ENCODE data around the gene TSHR. TPM values are rescaled to one million over a fixed set of nuclear protein-coding genes. Genes with fewer than 3 reads are reported as not detected.

TSHR gene
- total RNA-seq, 4 donors from 2014 or later: 0.84 TPM; not detected in 3

DNA sequence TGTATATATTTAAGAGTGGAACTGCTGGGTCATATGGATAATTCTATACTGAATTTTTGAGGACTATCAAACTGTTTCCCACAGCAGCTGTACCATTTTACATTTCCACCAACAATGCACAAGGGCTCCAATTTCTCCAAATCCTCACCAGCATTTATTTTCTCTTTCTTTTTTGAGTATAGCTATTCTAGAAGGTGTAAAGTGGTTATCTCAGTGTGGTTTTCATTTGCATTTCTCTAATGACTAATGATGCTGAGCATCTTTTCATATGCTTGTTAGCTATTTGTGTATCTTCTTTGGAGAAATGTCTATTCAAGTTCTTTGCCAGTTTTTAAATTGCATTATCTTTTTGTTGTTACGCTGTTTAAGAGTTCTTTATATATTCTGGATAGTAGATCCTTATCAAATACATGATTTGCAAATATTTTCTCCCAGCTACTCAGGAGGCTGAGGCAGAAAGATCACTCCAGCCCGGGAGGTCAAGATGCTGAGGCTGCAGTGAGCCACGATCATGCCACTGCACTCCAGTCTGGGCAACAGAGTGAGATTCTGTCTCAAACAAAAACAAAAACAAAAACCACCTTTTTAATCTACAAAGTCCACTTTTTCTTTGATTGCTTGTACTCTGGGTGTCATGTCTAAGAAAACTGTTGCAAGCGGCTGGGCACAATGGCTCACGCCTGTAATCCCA, 232.6 kb downstream of the TSHR start:
- Histone ChIP-seq H3K27me3 (no peaks in the 10 kb centered on the region), H3K36me3 (peaks cover 0 to 48% (median 0%) of the 10 kb centered on the region in 3 donors)
- DNase-seq (ENCODE audit: low spot score in 2 of 2): no peak

DNA sequence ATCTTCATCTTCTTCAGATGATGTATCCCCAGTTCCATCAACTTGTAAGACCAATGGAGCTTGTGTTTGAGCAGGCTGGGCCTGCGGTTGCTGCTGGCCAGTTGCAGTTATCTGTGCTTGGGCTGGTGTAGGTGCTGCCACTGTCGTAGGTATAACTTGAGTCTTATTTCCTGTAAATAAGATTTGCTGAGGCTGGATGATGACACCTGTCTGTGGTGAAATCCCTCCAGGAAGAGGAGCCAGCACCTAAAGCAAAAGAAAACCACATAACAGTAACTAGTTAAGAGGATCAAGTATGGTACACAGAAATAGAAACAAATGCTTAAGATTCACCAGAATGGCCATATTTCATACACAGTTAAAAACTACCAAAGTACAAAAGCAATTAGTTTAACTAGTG, 237.2 kb downstream of the TSHR start:
- Histone ChIP-seq H3K27ac (no peak overlapping the region), H3K4me1 (no peaks in the 10 kb centered on the region), H3K4me3 (no peak overlapping the region), H3K9me3 (no peaks in the 10 kb centered on the region), H3K27me3 (no peaks in the 10 kb centered on the region), H3K36me3 (peaks cover 0 to 80% (median 0%) of the 10 kb centered on the region in 3 donors)
- no peak for DNase-seq (ENCODE audit: low spot score in 2 of 2)
- WGBS, 2 donors: 91 to 94% methylated on average over 2 of the region's 2 CpGs
- no peak for TF ChIP-seq POLR2A (IDR thresholded peaks at IDR 0.05)
- TF ChIP-seq, protein P1, sequence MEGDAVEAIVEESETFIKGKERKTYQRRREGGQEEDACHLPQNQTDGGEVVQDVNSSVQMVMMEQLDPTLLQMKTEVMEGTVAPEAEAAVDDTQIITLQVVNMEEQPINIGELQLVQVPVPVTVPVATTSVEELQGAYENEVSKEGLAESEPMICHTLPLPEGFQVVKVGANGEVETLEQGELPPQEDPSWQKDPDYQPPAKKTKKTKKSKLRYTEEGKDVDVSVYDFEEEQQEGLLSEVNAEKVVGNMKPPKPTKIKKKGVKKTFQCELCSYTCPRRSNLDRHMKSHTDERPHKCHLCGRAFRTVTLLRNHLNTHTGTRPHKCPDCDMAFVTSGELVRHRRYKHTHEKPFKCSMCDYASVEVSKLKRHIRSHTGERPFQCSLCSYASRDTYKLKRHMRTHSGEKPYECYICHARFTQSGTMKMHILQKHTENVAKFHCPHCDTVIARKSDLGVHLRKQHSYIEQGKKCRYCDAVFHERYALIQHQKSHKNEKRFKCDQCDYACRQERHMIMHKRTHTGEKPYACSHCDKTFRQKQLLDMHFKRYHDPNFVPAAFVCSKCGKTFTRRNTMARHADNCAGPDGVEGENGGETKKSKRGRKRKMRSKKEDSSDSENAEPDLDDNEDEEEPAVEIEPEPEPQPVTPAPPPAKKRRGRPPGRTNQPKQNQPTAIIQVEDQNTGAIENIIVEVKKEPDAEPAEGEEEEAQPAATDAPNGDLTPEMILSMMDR (IDR thresholded peaks at IDR 0.05): no peak
- no peak for TF ChIP-seq EP300 (IDR thresholded peaks at IDR 0.05)

More for the DNA sequence above, 232.6 kb downstream of the TSHR start:
- H3K9me3 ChIP-seq: no peaks in the 10 kb centered on the region
- 92 to 93% methylated on average over 5 of the region's 5 CpGs for WGBS, 2 donors
- H3K27ac ChIP-seq: no peak overlapping the region
- TF ChIP-seq POLR2A (IDR thresholded peaks at IDR 0.05) (no peak), EP300 (IDR thresholded peaks at IDR 0.05) (no peak)
- TF ChIP-seq, protein P1 (IDR thresholded peaks at IDR 0.05): no peak
- H3K4me1 ChIP-seq: peaks cover 0 to 13% (median 1%) of the 10 kb centered on the region in 4 donors
- H3K4me3 ChIP-seq: no peak overlapping the region

- Histone ChIP-seq H3K27ac (no peak overlapping the region), H3K4me3 (no peak overlapping the region), H3K36me3 (peaks cover 0 to 75% (median 0%) of the 10 kb centered on the region in 3 donors), H3K9me3 (no peaks in the 10 kb centered on the region), H3K4me1 (no peaks in the 10 kb centered on the region), H3K27me3 (no peaks in the 10 kb centered on the region)
- WGBS, 2 donors: 86 to 88% methylated on average over 3 of the region's 3 CpGs
- DNase-seq (ENCODE audit: low spot score in 2 of 2): no peak
- no peak for TF ChIP-seq EP300 (IDR thresholded peaks at IDR 0.05)
- TF ChIP-seq, protein P1 (IDR thresholded peaks at IDR 0.05): no peak
- no peak for TF ChIP-seq POLR2A (IDR thresholded peaks at IDR 0.05)
Measured at GRCh38 chr14:81193924-81194633, 238.7 kb downstream of the TSHR start.

Other genes with a start within 250 kb of the TSHR start
- 10 to 100 TPM in 3 of 4 donors, 1 to 10 TPM in 1; 7.3 to 13.9 (median 12.5) TPM for gene CEP128, start 13.9 kb upstream of the TSHR start, total RNA-seq

Measured in tibial nerve (tissue), 4 donors.